Large intestine (tissue), 3 donors: Measurements from ENCODE around the gene SMYD4. TPM values are rescaled to one million over a fixed set of nuclear protein-coding genes. Genes with fewer than 3 reads are reported as not detected.

Experiments used
- DNase-seq, 2 donors: peaks; one replicate each; pipeline versions ENCODE4 v3.0.0 to v3.0.0-alpha.2; 2013
- H3K27ac ChIP-seq: one replicate; pipeline ENCODE4 v1.5.1; 2013; ENCODE audit warnings: low read length
- H3K27me3 ChIP-seq: 2 replicates; pipeline ENCODE4 v1.6.1; 2013; ENCODE audit warnings: low read length; ENCODE audit not compliant: control insufficient read depth, insufficient read depth
- H3K36me3 ChIP-seq: 2 replicates; pipeline ENCODE4 v1.6.1; 2013; ENCODE audit warnings: low read length; ENCODE audit not compliant: control insufficient read depth, insufficient read depth
- H3K4me1 ChIP-seq: one replicate; pipeline ENCODE4 v1.6.1; 2013; ENCODE audit warnings: low read length; ENCODE audit not compliant: control insufficient read depth, insufficient read depth
- H3K4me3 ChIP-seq: one replicate; pipeline ENCODE4 v1.5.1; 2013; ENCODE audit warnings: low read length
- H3K9me3 ChIP-seq: one replicate; pipeline ENCODE4 v1.6.1; 2013; ENCODE audit warnings: mild to moderate bottlenecking, low read depth, low read length, moderate library complexity; ENCODE audit not compliant: control insufficient read depth
- WGBS: methylation state at CpG from one replicate; pipeline ENCODE4 v1.1.5; 2013; ENCODE audit warnings: low lambda C conversion rate; ENCODE audit not compliant: insufficient coverage; 5-methylcytosine and 5-hydroxymethylcytosine counted together
- polyA plus RNA-seq: library from polyadenylated mRNA; unstranded; fragments of 120-200 nt; gene quantifications from one replicate; pipeline ENCODE4 v1.2.1, GENCODE V29; 2013

Gene SMYD4
- polyA plus RNA-seq, 1 donor = 15.4 TPM

DNA sequence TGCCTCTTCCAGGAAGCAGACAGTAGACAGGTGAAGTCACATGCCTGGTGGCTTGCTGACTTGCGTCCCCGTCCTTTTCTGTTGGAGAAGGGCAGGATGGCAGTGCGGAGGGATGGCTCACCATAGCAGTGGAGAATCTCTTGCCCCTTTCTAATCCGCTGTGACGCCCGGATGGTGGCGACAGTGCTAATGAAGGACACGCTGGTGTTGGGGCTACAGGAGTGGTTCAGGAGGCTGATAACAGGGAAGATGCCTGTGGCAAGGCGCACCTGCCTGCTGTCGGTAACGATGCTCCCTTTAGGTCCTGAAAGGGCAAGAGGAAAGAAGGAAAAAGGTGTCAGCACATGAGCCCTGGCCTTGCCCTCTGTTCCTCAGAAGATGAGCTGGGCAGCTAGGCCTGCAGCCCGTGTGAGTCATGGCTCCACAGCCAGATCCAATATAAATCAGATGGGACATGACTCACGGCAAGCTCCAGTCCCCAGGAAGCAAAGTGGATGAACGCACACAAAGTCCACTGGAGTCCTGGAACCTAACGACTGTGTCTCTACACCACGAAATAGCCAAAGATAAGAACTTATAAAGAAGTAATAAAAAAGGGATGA is 42.3 kb downstream of the SMYD4 start:
- no CpG with 5 or more reads among the region's 16 CpGs for WGBS
- DNase-seq = peak; percentile 96 to 97
- no peaks in the 10 kb centered on the region for H3K27me3 ChIP-seq

DNA sequence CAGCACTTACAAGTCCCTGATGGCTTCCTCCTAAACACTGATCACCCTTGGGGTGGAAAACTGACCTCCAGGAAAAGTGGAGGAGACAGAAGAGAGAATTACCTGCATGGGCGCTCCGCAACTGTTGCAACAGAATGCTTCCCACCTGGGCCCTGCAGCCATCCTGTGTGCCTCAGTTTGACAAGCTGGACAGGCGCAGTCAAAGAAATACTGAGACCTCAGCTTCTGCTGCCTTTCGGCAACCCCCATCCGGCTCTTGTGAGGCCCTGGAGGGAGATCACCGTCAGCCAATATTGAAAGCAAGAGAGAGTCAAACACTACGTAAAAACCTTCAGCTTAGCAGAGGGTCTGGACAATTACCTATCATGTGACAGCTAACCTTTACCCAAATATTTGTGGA is 43.0 kb downstream of the SMYD4 start:
- no peaks in the 10 kb centered on the region for H3K27me3 ChIP-seq
- H3K4me3 ChIP-seq = no peak overlapping the region
- no CpG with 5 or more reads among the region's 7 CpGs for WGBS
- H3K4me1 ChIP-seq = peaks cover 37% of the 10 kb centered on the region
- no peaks in the 10 kb centered on the region for H3K9me3 ChIP-seq
- H3K36me3 ChIP-seq = peaks cover 39% of the 10 kb centered on the region
- no peak for DNase-seq
- H3K27ac ChIP-seq = peak overlapping the region; percentile 90

More for the DNA sequence above, 42.3 kb downstream of the SMYD4 start:
- Histone ChIP-seq H3K4me1 (peaks cover 37% of the 10 kb centered on the region), H3K4me3 (no peak overlapping the region), H3K9me3 (no peaks in the 10 kb centered on the region), H3K36me3 (peaks cover 32% of the 10 kb centered on the region), H3K27ac (peak overlapping the region; percentile 90)

DNA sequence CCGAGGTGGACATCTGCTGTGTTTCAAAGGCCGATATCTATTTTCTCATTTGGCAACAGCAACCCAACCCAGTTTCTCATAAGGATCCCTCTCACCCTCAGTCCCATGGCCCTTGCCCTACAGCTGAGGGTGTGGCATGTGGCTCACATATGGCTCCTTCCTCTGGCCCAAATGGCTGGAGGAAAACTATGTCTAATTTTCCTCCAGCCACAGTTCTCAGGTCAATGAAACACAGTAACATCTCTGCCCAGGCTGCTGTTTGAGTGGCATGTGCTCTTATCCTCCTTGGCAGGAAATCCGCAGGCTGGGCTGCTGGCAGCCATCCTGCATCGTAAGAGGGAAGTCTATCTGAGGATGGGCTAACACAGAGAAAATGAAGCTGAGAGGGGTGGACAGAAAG is 43.8 kb downstream of the SMYD4 start:
- Histone ChIP-seq H3K4me1 (peaks cover 37% of the 10 kb centered on the region), H3K4me3 (no peak overlapping the region), H3K36me3 (peaks cover 47% of the 10 kb centered on the region), H3K27me3 (no peaks in the 10 kb centered on the region), H3K9me3 (no peaks in the 10 kb centered on the region), H3K27ac (peak overlapping the region; percentile 90)
- DNase-seq = no peak
- no CpG with 5 or more reads among the region's 4 CpGs for WGBS

DNA sequence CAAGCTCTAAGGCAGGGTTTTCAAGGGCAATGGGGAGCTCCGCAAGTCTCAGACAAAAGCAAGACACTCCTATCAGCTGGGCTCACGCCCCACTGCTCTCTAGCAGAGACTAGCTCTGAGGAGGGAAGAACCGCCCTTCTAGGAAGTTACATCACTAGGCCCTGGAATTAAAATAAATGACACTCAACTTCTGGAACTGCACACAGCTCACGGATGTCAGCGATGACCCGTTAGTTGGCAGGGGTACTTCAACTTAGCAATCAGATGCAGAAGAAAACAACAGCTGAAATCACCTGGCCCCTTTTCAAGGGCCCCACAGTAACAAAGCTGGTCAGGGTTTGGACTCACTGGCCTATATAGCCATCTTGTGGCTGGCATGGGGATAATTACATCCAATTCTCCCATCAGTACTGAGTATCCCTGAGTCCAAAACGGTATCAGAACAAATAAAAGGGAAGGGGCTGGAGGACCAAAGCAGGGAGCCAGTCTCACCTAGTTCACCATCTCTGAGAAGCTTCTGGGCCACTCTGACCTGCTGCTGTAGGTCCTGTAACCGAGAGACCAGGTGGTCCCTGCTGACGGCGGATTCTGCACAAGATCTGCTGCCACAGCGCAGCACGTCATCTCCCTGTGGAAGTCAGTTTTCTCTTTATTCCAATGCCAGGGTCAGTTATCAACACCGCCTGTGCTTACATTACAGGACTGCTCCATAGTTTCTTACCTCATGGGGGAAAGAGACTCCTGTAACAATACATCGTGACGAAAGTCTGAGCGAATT is 45.7 kb downstream of the SMYD4 start:
- no peaks in the 10 kb centered on the region for H3K9me3 ChIP-seq
- peaks cover 37% of the 10 kb centered on the region for H3K4me1 ChIP-seq
- peaks cover 47% of the 10 kb centered on the region for H3K36me3 ChIP-seq
- 67% methylated on average over 3 of the region's 16 CpGs for WGBS
- H3K4me3 ChIP-seq = no peak overlapping the region
- no peaks in the 10 kb centered on the region for H3K27me3 ChIP-seq
- peak overlapping the region; percentile 81 for H3K27ac ChIP-seq
- DNase-seq = peak; percentile 76 to 79

DNA sequence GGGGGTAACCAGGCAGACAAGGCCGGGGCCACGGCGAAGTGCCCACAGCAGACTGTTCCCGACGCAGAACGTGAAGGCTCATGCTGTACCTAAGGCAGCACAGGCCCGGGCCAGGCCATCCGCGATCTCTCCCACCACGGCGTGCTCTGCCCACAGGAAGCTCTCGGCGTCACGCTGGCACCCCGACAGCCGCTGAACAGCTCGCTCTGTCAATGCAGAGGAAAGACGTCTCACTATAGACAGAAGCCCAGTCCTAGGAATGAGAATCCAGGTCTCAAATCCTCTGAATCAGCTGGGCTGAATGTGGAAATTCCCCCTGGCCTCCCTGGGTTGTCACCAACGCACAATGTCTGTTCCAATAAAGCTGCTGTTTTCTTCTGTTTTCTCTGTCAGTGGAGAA is 46.4 kb downstream of the SMYD4 start:
- Histone ChIP-seq H3K36me3 (peaks cover 53% of the 10 kb centered on the region), H3K4me1 (peaks cover 37% of the 10 kb centered on the region), H3K27ac (peak overlapping the region; percentile 81)

DNA sequence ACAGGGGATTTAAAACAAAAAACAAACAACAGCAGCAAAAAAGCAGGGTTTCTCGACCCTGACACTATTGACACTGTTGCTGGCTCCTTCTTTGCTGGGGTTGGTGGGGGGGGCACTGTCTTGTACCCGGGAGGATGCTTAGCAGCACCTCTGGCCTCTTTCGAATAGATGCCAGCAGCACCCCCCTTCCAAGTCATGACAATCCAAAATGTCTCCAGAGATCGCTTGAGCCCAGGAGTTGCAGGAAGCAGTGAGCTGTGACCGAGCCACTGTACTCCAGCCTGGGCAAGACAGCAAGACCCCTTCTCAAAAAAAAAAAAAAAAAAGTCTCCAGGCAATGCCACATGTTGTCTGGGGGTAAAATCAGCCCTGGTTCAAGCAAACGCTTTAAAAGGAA is 47.5 kb downstream of the SMYD4 start:
- H3K36me3 ChIP-seq = peaks cover 62% of the 10 kb centered on the region
- no peak overlapping the region for H3K4me3 ChIP-seq
- H3K4me1 ChIP-seq = peaks cover 30% of the 10 kb centered on the region
- DNase-seq = no peak
- WGBS = no CpG with 5 or more reads among the region's 6 CpGs
- H3K9me3 ChIP-seq = no peaks in the 10 kb centered on the region
- no peaks in the 10 kb centered on the region for H3K27me3 ChIP-seq
- no peak overlapping the region for H3K27ac ChIP-seq

More for the DNA sequence above, 46.4 kb downstream of the SMYD4 start:
- Histone ChIP-seq H3K4me3 (no peak overlapping the region), H3K9me3 (no peaks in the 10 kb centered on the region), H3K27me3 (no peaks in the 10 kb centered on the region)
- no peak for DNase-seq
- no CpG with 5 or more reads among the region's 19 CpGs for WGBS

DNA sequence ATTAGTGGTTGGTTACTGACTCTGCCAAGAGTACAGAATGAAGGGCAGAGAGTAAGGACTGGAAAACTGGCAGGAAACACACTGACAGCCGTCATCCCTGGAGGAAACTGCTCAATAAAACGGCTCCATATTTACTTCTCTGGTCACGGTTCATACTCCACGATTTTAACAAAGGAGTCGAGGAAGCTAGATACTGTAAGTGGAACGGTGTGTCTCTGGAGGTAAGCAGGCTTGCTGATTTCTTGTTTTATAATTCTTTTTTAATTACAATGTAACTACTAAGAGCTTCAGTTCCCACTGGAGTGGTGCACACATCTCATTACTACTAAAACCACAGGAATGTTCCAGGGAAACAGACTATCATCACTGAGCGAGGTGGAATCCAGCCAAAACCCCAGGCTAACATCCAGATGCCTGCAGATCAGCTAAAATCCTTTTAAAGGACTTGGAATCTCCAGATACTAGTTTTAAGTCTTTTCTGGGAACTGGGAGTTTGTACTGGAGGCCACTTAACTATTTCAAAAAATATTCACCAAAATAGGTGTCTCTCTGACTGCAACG is 50.1 kb downstream of the SMYD4 start:
- no peak overlapping the region for H3K4me3 ChIP-seq
- no CpG with 5 or more reads among the region's 8 CpGs for WGBS
- no peaks in the 10 kb centered on the region for H3K9me3 ChIP-seq
- peaks cover 15% of the 10 kb centered on the region for H3K4me1 ChIP-seq
- DNase-seq = peak in 1 of 2 donors; percentile 49
- peaks cover 61% of the 10 kb centered on the region for H3K36me3 ChIP-seq
- no peaks in the 10 kb centered on the region for H3K27me3 ChIP-seq
- H3K27ac ChIP-seq = peak overlapping the region; percentile 65

DNA sequence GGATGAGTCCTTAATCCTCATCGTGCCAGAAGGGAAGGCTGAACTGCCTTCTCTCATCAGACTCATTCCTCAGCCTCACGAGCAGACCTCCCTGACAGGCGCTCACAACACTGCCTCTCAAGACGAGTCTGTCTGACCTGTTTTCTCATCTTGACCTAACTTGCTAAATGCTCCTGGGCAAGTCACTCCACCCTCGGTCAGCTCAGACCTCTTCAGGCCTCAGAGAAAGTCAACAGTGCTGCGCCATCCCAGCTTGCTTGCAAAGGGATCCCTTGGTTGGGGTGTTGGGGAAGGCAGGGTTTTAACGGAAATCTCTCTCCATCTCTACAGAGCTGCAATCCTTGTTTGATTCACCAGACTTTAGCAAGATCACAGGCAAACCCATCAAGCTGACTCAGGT is 52.8 kb downstream of the SMYD4 start:
- 86% methylated on average over 3 of the region's 7 CpGs for WGBS

DNA sequence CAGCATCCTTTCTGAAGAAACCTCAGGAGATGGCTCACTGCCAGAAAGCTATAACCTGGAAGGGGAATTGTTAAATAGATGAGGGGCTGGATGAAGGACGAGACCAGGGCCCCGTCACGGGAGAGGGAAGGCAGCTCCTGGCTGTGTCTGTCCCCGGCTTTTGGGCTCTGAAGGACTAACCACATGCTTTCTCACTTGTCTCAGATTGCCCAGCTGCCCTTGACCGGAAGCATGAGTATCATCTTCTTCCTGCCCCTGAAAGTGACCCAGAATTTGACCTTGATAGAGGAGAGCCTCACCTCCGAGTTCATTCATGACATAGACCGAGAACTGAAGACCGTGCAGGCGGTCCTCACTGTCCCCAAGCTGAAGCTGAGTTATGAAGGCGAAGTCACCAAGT is 53.4 kb downstream of the SMYD4 start:
- no CpG with 5 or more reads among the region's 10 CpGs for WGBS
- no peaks in the 10 kb centered on the region for H3K9me3 ChIP-seq
- H3K36me3 ChIP-seq = peaks cover 36% of the 10 kb centered on the region
- H3K4me3 ChIP-seq = no peak overlapping the region
- no peak for DNase-seq
- no peaks in the 10 kb centered on the region for H3K27me3 ChIP-seq
- no peak overlapping the region for H3K27ac ChIP-seq
- no peaks in the 10 kb centered on the region for H3K4me1 ChIP-seq

More for the DNA sequence above, 52.8 kb downstream of the SMYD4 start:
- Histone ChIP-seq H3K4me3 (no peak overlapping the region), H3K4me1 (no peaks in the 10 kb centered on the region), H3K36me3 (peaks cover 41% of the 10 kb centered on the region), H3K27ac (no peak overlapping the region), H3K27me3 (no peaks in the 10 kb centered on the region), H3K9me3 (no peaks in the 10 kb centered on the region)
- DNase-seq = no peak

DNA sequence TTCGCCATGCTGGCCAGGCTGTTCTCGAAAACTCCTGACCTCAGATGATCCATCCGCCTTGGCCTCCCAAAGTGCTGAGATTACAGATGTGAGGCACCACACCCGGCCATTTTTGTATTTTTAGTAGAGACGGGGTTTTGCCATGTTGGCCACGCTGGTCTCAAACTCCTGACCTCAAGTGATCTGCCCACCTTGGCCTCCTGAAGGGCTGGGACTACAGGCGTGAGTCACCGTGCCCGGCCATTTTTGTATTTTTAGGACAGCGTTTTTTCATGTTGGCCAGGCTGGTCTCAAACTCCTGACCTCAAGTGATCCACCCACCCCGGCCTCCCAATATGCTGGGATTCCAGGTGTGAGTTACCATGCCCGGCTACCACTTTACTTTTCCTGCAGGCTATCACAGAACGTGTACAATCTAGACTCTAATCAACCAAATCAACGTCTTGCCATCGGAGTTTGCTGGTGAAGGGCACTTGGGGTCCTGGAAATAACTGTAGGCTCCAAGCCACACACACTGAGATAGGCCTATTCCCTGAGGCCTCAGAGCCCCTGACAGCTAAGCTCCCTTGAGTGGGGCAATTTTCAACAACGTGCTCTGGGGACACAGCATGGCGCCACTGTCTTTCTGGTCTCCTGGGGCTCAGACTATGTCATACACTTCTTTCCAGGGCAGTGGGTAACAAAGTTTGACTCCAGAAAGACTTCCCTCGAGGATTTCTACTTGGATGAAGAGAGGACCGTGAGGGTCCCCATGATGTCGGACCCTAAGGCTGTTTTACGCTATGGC is 55.1 kb downstream of the SMYD4 start:
- WGBS = 95% methylated on average over 4 of the region's 21 CpGs
- no peak overlapping the region for H3K4me3 ChIP-seq
- H3K27ac ChIP-seq = no peak overlapping the region
- H3K36me3 ChIP-seq = peaks cover 32% of the 10 kb centered on the region
- no peaks in the 10 kb centered on the region for H3K9me3 ChIP-seq
- H3K4me1 ChIP-seq = peaks cover 7% of the 10 kb centered on the region
- H3K27me3 ChIP-seq = no peaks in the 10 kb centered on the region
- DNase-seq = no peak
